Stimulated activated CD8-positive, alpha-beta memory T cell treated with anti-CD3 and anti-CD28 coated beads, Interleukin-4, amount 100 ng/mL, for 48 hours (primary cell): ENCODE data around the gene DGKB.

Source experiments
- DNase-seq: peaks from one replicate; pipeline ENCODE4 v3.0.0-alpha.2; 2020

Gene DGKB

GRCh38 chr7:14751461-14751860 lies 151.1 kb downstream of the DGKB start:
- no peak for DNase-seq

- no peak for DNase-seq
Measured at GRCh38 chr7:14748461-14748860, 154.1 kb downstream of the DGKB start.

GRCh38 chr7:14747701-14748100 lies 154.8 kb downstream of the DGKB start:
- DNase-seq: no peak

GRCh38 chr7:14745076-14745475 lies 157.5 kb downstream of the DGKB start:
- no peak for DNase-seq

GRCh38 chr7:14740606-14741005 lies 161.9 kb downstream of the DGKB start:
- DNase-seq: no peak

GRCh38 chr7:14739841-14740185 lies 162.7 kb downstream of the DGKB start:
- no peak for DNase-seq

- DNase-seq: no peak
Measured at GRCh38 chr7:14739168-14739840, 163.2 kb downstream of the DGKB start.

- DNase-seq: no peak
Measured at GRCh38 chr7:14738086-14738485, 164.5 kb downstream of the DGKB start.

- DNase-seq: no peak
Measured at GRCh38 chr7:14734839-14735321, 167.7 kb downstream of the DGKB start.

- no peak for DNase-seq
Measured at GRCh38 chr7:14720785-14721184, 181.8 kb downstream of the DGKB start.

GRCh38 chr7:14717816-14718215 lies 184.7 kb downstream of the DGKB start:
- no peak for DNase-seq

- no peak for DNase-seq
Measured at GRCh38 chr7:14717169-14717568, 185.4 kb downstream of the DGKB start.

- DNase-seq: peak; percentile 25
Measured at GRCh38 chr7:14714161-14714728, 188.3 kb downstream of the DGKB start.

- no peak for DNase-seq
Measured at GRCh38 chr7:14698239-14698638, 204.3 kb downstream of the DGKB start.

- no peak for DNase-seq
Measured at GRCh38 chr7:14697684-14698083, 204.9 kb downstream of the DGKB start.

- DNase-seq: peak; percentile 76
Measured at GRCh38 chr7:14691597-14692203, 210.9 kb downstream of the DGKB start.

GRCh38 chr7:14691034-14691433 lies 211.5 kb downstream of the DGKB start:
- no peak for DNase-seq

- no peak for DNase-seq
Measured at GRCh38 chr7:14690486-14690885, 212.1 kb downstream of the DGKB start.

GRCh38 chr7:14690075-14690474 lies 212.5 kb downstream of the DGKB start:
- no peak for DNase-seq

- no peak for DNase-seq
Measured at GRCh38 chr7:14688208-14688607, 214.3 kb downstream of the DGKB start.

GRCh38 chr7:14687777-14688176 lies 214.8 kb downstream of the DGKB start:
- no peak for DNase-seq

- no peak for DNase-seq
Measured at GRCh38 chr7:14687241-14687640, 215.3 kb downstream of the DGKB start.

GRCh38 chr7:14685167-14685566 lies 217.4 kb downstream of the DGKB start:
- no peak for DNase-seq

- no peak for DNase-seq
Measured at GRCh38 chr7:14682910-14683465, 219.6 kb downstream of the DGKB start.
